H9 (cell line): ENCODE results near the gene ANKRD23. TPM values are rescaled to one million over a fixed set of nuclear protein-coding genes. Genes with fewer than 3 reads are reported as not detected.

ENCODE experiments used
- DNase-seq: peaks from one replicate; pipeline ENCODE4 v3.0.0-alpha.2; 2017
- H2AFZ ChIP-seq: one replicate; pipeline ENCODE4 v1.6.1; 2013; ENCODE audit warnings: mild to moderate bottlenecking, low read length, control low read depth, moderate library complexity
- H2AK5ac ChIP-seq: 2 replicates; pipeline ENCODE4 v1.6.1; 2013; ENCODE audit warnings: low read length, control low read depth, mixed read lengths; ENCODE audit not compliant: insufficient read length
- H2BK120ac ChIP-seq: one replicate; pipeline ENCODE4 v1.6.1; 2013; ENCODE audit warnings: low read depth, mild to moderate bottlenecking, low read length, control low read depth, inconsistent platforms; ENCODE audit not compliant: poor library complexity, severe bottlenecking
- H2BK12ac ChIP-seq: 2 replicates; pipeline ENCODE4 v1.6.1; 2013; ENCODE audit warnings: low read length, control low read depth, mixed read lengths, low read depth; ENCODE audit not compliant: insufficient read length
- H2BK15ac ChIP-seq: 2 replicates; pipeline ENCODE4 v1.6.1; 2013; ENCODE audit warnings: low read depth, low read length, control low read depth
- H2BK20ac ChIP-seq: one replicate; pipeline ENCODE4 v1.6.1; 2013; ENCODE audit warnings: low read depth, mild to moderate bottlenecking, low read length, control low read depth, inconsistent platforms; ENCODE audit not compliant: poor library complexity, severe bottlenecking
- H2BK5ac ChIP-seq: 2 replicates; pipeline ENCODE4 v1.6.1; 2013; ENCODE audit warnings: low read length, control low read depth, mixed read lengths; ENCODE audit not compliant: insufficient read length
- H3K14ac ChIP-seq: 2 replicates; pipeline ENCODE4 v1.6.1; 2013; ENCODE audit warnings: low read length, control low read depth; ENCODE audit not compliant: insufficient read depth
- H3K18ac ChIP-seq: 2 replicates; pipeline ENCODE4 v1.6.1; 2013; ENCODE audit warnings: low read depth, mild to moderate bottlenecking, mixed read lengths, low read length, control low read depth; ENCODE audit not compliant: insufficient read length
- H3K23ac ChIP-seq: 2 replicates; pipeline ENCODE4 v1.6.1; 2013; ENCODE audit warnings: low read length, control low read depth, mixed read lengths, low read depth; ENCODE audit not compliant: insufficient read length
- H3K23me2 ChIP-seq: 2 replicates; pipeline ENCODE4 v1.6.1; 2013; ENCODE audit warnings: low read depth, mild to moderate bottlenecking, mixed read lengths, low read length, control low read depth; ENCODE audit not compliant: insufficient read length, poor library complexity, severe bottlenecking
- H3K27ac ChIP-seq: 2 replicates; pipeline ENCODE4 v1.5.1; 2013; ENCODE audit warnings: low read length, control low read depth, mixed read lengths, low read depth; ENCODE audit not compliant: insufficient read length
- H3K27me3 ChIP-seq: 2 replicates; pipeline ENCODE4 v1.6.1; 2013; ENCODE audit warnings: low read length, control low read depth, inconsistent platforms; ENCODE audit not compliant: insufficient read depth
- H3K4ac ChIP-seq: 2 replicates; pipeline ENCODE4 v1.6.1; 2013; ENCODE audit warnings: low read depth, mild to moderate bottlenecking, control low read depth, inconsistent platforms, low read length, moderate library complexity
- H3K4me1 ChIP-seq: 2 replicates; pipeline ENCODE4 v1.6.1; 2013; ENCODE audit warnings: low read length, control low read depth, inconsistent platforms; ENCODE audit not compliant: insufficient read depth
- H3K4me2 ChIP-seq: 2 replicates; pipeline ENCODE4 v1.6.1; 2013; ENCODE audit warnings: low read length, control low read depth, mixed read lengths; ENCODE audit not compliant: insufficient read length, insufficient read depth
- H3K56ac ChIP-seq: 2 replicates; pipeline ENCODE4 v1.6.1; 2013; ENCODE audit warnings: low read depth, mild to moderate bottlenecking, mixed read lengths, low read length, control low read depth; ENCODE audit not compliant: insufficient read length
- H3K79me1 ChIP-seq: 2 replicates; pipeline ENCODE4 v1.6.1; 2013; ENCODE audit warnings: low read depth, mild to moderate bottlenecking, moderate library complexity, low read length, control low read depth, inconsistent platforms; ENCODE audit not compliant: insufficient read depth, poor library complexity, severe bottlenecking
- H3K79me2 ChIP-seq: 2 replicates; pipeline ENCODE4 v1.6.1; 2013; ENCODE audit warnings: low read length, control low read depth, inconsistent platforms; ENCODE audit not compliant: insufficient read depth
- H3K9ac ChIP-seq: 2 replicates; pipeline ENCODE4 v1.6.1; 2013; ENCODE audit warnings: low read length, control low read depth, mixed read lengths; ENCODE audit not compliant: insufficient read length; ENCODE audit errors: extremely low read depth
- H3K9me3 ChIP-seq: one replicate; pipeline ENCODE4 v1.6.1; 2013; ENCODE audit warnings: low read depth, low read length, inconsistent platforms; ENCODE audit not compliant: control insufficient read depth
- H3T11ph ChIP-seq: one replicate; pipeline ENCODE4 v1.6.1; 2013; ENCODE audit warnings: mild to moderate bottlenecking, low read length, control low read depth, inconsistent platforms
- H4K20me1 ChIP-seq: one replicate; pipeline ENCODE4 v1.6.1; 2013; ENCODE audit not compliant: control insufficient read depth, insufficient read length, insufficient read depth
- H4K5ac ChIP-seq: 2 replicates; pipeline ENCODE4 v1.6.1; 2013; ENCODE audit warnings: low read depth, mild to moderate bottlenecking, mixed read lengths, low read length, control low read depth; ENCODE audit not compliant: insufficient read length
- H4K8ac ChIP-seq: replicated peaks from 2 replicates; pipeline ENCODE4 v1.6.1; 2013; ENCODE audit warnings: low read length, control low read depth, mixed read lengths, low read depth; ENCODE audit not compliant: insufficient read length
- H4K91ac ChIP-seq: 2 replicates; pipeline ENCODE4 v1.6.1; 2013; ENCODE audit warnings: low read depth, mild to moderate bottlenecking, moderate library complexity, mixed read lengths, low read length, control low read depth; ENCODE audit not compliant: insufficient read length
- H3K27ac Mint-ChIP-seq, 3 experiments: 2 replicates in 2 of 3; 3 replicates in 1 of 3; pipeline ENCODE4 v1.8.0; 2020 to 2021; ENCODE audit warnings: mixed read lengths in 3 of 3, mild to moderate bottlenecking in 1 of 3, moderate library complexity in 1 of 3
- H3K27me3 Mint-ChIP-seq: 2 replicates; pipeline ENCODE4 v1.8.0; 2021; ENCODE audit warnings: low read depth, mild to moderate bottlenecking, moderate library complexity, mixed read lengths
- H3K36me3 Mint-ChIP-seq, 3 experiments: 2 replicates in 2 of 3; 3 replicates in 1 of 3; pipeline ENCODE4 v1.8.0; 2020 to 2021; ENCODE audit warnings: low read depth in 3 of 3, mixed read lengths in 3 of 3; ENCODE audit not compliant: insufficient read depth in 1 of 3
- H3K4me1 Mint-ChIP-seq, 2 experiments: 2 replicates each; pipeline ENCODE4 v1.8.0; 2020; ENCODE audit warnings: mixed read lengths in 2 of 2
- H3K4me3 Mint-ChIP-seq, 2 experiments: 2 replicates in 1 of 2; 3 replicates in 1 of 2; pipeline ENCODE4 v1.8.0; 2020 to 2021; ENCODE audit warnings: mild to moderate bottlenecking in 2 of 2, mixed read lengths in 2 of 2, moderate library complexity in 1 of 2
- H3K9me3 Mint-ChIP-seq, 2 experiments: 2 replicates in 1 of 2; 3 replicates in 1 of 2; pipeline ENCODE4 v1.8.0; 2020; ENCODE audit warnings: mild to moderate bottlenecking in 2 of 2, mixed read lengths in 2 of 2, moderate library complexity in 1 of 2
- CTCF ChIP-seq: fragments of 200-600 bp; sonication (generic); conservative IDR thresholded peaks from 3 replicates; pipeline ENCODE4 v1.8.0; 2021; ENCODE audit warnings: antibody characterized with exemption, mild to moderate bottlenecking
- WGBS: extraction: QIAGEN DNeasy Blood & Tissue Kit; methylation state at CpG from one replicate; pipeline ENCODE4 v1.1.7; 2013; ENCODE audit warnings: missing lambda C conversion rate, low lambda C conversion rate, mixed read lengths; ENCODE audit not compliant: insufficient read length; ENCODE audit errors: extremely low coverage; 5-methylcytosine and 5-hydroxymethylcytosine counted together
- total RNA-seq: library from RNA; stranded (reverse); gene quantifications from 2 replicates; pipeline ENCODE4 v1.2.1, GENCODE V29; 2021

The ANKRD23 gene
- total RNA-seq, 1 experiment from 2014 or later: 2.4 TPM

DNA sequence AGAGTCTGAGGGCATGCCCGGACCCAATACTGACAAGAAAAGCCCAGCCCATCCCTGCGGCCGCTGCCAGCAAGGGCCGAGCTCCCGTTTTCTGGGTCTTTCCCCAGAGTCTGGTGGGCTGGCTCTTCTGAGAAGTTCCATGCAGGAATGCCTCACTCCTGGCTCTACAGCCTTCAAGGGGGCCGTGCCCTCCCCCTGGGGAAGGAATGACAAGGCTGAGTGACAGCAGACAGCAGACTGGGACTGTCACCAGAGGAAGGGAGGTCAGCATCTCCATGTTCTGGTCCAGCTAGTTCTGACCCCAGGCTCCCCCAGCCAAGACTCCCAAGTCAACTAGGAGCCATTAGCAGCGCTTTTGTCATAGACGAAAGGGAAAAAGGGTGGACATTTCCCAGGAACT, 39.1 kb upstream of the ANKRD23 start:
- Histone ChIP-seq H2AK5ac (no peak overlapping the region), H3K27ac (no peak overlapping the region), H3K14ac (no peak overlapping the region), H3K4me2 (no peak overlapping the region), H2AFZ (no peak overlapping the region), H3K27me3 (no peaks in the 10 kb centered on the region; the same call in 1 of the 2 replicates), H3K23me2 (no peaks in the 10 kb centered on the region), H3K79me2 (no peaks in the 10 kb centered on the region), H3T11ph (no peak overlapping the region), H4K20me1 (no peaks in the 10 kb centered on the region), H3K4ac (no peak overlapping the region), H4K5ac (no peak overlapping the region), H2BK5ac (no peak overlapping the region), H2BK12ac (no peak overlapping the region), H3K23ac (no peak overlapping the region), H2BK120ac (no peak overlapping the region), H3K4me1 (peaks cover 3% of the 10 kb centered on the region; the same call in 1 of the 2 replicates), H2BK15ac (no peak overlapping the region), H3K9ac (no peak overlapping the region), H3K18ac (no peak overlapping the region), H3K9me3 (no peaks in the 10 kb centered on the region), H4K8ac (no peak overlapping the region), H3K56ac (no peak overlapping the region), H4K91ac (no peak overlapping the region), H2BK20ac (no peak overlapping the region), H3K79me1 (no peaks in the 10 kb centered on the region)
- no peaks in the 10 kb centered on the region for H3K36me3 Mint-ChIP-seq
- H3K27me3 Mint-ChIP-seq: peaks cover 5% of the 10 kb centered on the region
- DNase-seq: no peak
- no peak overlapping the region; a peak in 1 of 7 replicates for H3K27ac Mint-ChIP-seq
- no peak overlapping the region; a peak in 1 of 5 replicates for H3K4me3 Mint-ChIP-seq
- no CpG with 5 or more reads among the region's 8 CpGs for WGBS
- TF ChIP-seq CTCF: no peak
- peaks cover 47 to 48% of the 10 kb centered on the region in 2 experiments for H3K4me1 Mint-ChIP-seq
- no peaks in the 10 kb centered on the region; a peak in 1 of 5 replicates for H3K9me3 Mint-ChIP-seq
